Stomach (tissue), 4 donors: ENCODE measurements around the gene RABGAP1L.

ENCODE experiments used
- EP300 ChIP-seq: sonication (generic); formaldehyde crosslinking; IDR thresholded peaks from one replicate; pipeline ENCODE4 v1.6.1; 2017; ENCODE audit warnings: antibody characterized with exemption
- POLR2A ChIP-seq, 4 donors: fragments of 450-650 bp; IDR thresholded peaks; one replicate each; pipeline ENCODE4 v1.6.1; 2016; ENCODE audit warnings: antibody characterized with exemption in 4 of 4, control low read depth in 2 of 4, mild to moderate bottlenecking in 1 of 4, moderate library complexity in 1 of 4
- POLR2AphosphoS5 ChIP-seq, 3 donors: sonication (generic); formaldehyde crosslinking; IDR thresholded peaks; one replicate each; pipeline ENCODE4 v1.6.1; 2016; ENCODE audit warnings: antibody characterized with exemption in 3 of 3
- TF ChIP-seq, protein P1 (sequence below), 7 experiments: fragments of 450-650 bp in 4 of 7; fragments of 200-600 bp in 3 of 7; sonication (generic) in 3 of 7; IDR thresholded peaks; one replicate each; pipeline ENCODE4 v1.5.1; 2016 to 2019; ENCODE audit warnings: antibody characterized with exemption in 7 of 7, control low read depth in 2 of 7, mild to moderate bottlenecking in 1 of 7

- TF ChIP-seq, protein P1, sequence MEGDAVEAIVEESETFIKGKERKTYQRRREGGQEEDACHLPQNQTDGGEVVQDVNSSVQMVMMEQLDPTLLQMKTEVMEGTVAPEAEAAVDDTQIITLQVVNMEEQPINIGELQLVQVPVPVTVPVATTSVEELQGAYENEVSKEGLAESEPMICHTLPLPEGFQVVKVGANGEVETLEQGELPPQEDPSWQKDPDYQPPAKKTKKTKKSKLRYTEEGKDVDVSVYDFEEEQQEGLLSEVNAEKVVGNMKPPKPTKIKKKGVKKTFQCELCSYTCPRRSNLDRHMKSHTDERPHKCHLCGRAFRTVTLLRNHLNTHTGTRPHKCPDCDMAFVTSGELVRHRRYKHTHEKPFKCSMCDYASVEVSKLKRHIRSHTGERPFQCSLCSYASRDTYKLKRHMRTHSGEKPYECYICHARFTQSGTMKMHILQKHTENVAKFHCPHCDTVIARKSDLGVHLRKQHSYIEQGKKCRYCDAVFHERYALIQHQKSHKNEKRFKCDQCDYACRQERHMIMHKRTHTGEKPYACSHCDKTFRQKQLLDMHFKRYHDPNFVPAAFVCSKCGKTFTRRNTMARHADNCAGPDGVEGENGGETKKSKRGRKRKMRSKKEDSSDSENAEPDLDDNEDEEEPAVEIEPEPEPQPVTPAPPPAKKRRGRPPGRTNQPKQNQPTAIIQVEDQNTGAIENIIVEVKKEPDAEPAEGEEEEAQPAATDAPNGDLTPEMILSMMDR (IDR thresholded peaks at IDR 0.05) = no peak
- TF ChIP-seq POLR2A (IDR thresholded peaks at IDR 0.05) (no peak), POLR2AphosphoS5 (IDR thresholded peaks at IDR 0.05) (no peak), EP300 (no peak)
These were observed 2.9 kb upstream of the RABGAP1L start for GRCh38 chr1:174156437-174156836.
